A549 treated with dexamethasone at 1 μM for 4 hours (cell line): Measurements from ENCODE around the gene DDX59. TPM values are rescaled to one million over a fixed set of nuclear protein-coding genes. Genes with fewer than 3 reads are reported as not detected.

ENCODE experiments used
- total RNA-seq: library from RNA; stranded (reverse); fragments of 200-300 nt; extraction: Qiagen RNA extraction; gene quantifications from 5 replicates; pipeline ENCODE4 v1.2.3, GENCODE V29; 2022

DDX59 gene
- total RNA-seq: 12.3 to 15.2 TPM (median 13.8 TPM) in 5 replicates

DNA sequence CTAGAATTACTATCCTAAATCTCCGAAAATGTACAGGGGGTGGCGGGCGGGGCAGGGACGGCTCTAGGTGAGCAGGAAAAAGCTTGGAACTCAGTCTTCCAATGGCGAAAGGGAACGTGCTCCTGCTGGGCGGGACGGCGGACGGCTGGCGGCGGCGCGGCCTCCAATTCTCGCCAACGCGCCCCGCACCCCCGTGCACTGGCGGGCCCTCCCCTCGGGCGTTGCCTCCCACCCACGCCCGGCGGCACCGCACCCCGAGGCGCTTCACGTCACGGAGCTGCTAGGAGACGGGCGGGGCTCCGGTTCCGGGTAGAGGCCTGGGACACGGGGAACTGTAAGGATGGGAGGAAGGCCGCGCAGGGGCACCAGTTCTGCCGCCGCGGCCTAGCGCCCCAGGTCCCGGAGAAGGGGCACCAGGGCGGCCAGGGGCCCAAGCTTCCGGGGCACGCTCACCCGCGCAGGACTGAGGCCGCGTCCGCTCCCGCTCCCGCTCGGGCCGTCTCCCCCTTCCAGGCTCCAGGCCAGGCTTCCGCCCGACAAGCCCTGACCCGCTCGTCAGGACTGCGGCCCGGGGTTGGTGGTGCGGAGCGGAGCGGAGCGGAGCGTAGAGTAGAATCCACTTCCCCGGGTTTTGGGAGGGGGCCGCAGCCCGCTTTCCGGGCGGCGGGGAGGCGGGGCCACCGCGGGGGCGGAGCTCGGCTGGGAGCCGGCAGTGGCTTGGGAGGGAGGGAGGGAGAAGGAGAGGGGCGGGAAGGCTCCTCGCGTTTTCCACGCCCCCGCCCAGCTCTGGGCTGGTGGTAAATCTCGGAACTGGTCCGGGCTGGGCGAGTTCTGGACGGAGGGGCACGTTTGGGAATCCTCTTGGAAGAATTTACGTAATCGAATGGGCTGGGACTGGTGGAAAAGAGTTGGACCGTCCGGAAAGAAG lies at the start of gene DDX59:
Gene DDX59 (minus strand): TSS at position 594 of the 928 bp plus-strand sequence. CDS start 3,167 bp downstream, outside the sequence.

GRCh38 chr1:200620273-200621131 lies 49.2 kb downstream of the DDX59 start, which contains the start of gene KIF14:
Gene KIF14 (minus strand): TSS chr1:200620751. CDS start chr1:200618723, 2,028 bp downstream.

Other genes starting within 250 kb of the DDX59 start
- gene KIF14, start 49.2 kb downstream of the DDX59 start, total RNA-seq: 7.8 to 12.8 TPM (median 11.5 TPM) in 5 replicates
- gene CAMSAP2, start 69.0 kb upstream of the DDX59 start, total RNA-seq: 17.0 to 26.2 TPM (median 22.5 TPM) in 5 replicates
- gene GPR25, start 203.1 kb upstream of the DDX59 start, total RNA-seq: not detected in 5 replicates
- gene INAVA, start 225.0 kb upstream of the DDX59 start, total RNA-seq: 37.8 to 52.6 TPM (median 46.6 TPM) in 5 replicates